CD4-positive, alpha-beta T cell (primary cell): Measurements from ENCODE around the gene GFM1. TPM values are rescaled to one million over a fixed set of nuclear protein-coding genes. Genes with fewer than 3 reads are reported as not detected.

ENCODE experiments used
- ATAC-seq: fragments of 200-7000 bp; cut with Tn5 transposase; one replicate; pipeline ENCODE4 v1.10.0; 2022; ENCODE audit warnings: mild to moderate bottlenecking; ENCODE audit not compliant: poor library complexity
- CTCF ChIA-PET: fragments of 350-600 bp; sonication (Branson Sonifier 250); formaldehyde crosslinking; loops from one replicate; lab custom pipeline; 2021; ENCODE audit warnings: antibody characterized with exemption, inconsistent platforms; lab: Charles Lee
- POLR2A ChIA-PET: fragments of 350-600 bp; sonication (Branson Sonifier 250); formaldehyde crosslinking; loops from one replicate; lab custom pipeline; 2021; ENCODE audit warnings: antibody characterized with exemption, inconsistent platforms; lab: Charles Lee
- DNase-seq, 14 experiments: peaks; one replicate each; pipeline ENCODE4 v3.0.0-alpha.2; 2013 to 2020; ENCODE audit warnings: mixed read lengths in 2 of 14
- H3K27ac ChIP-seq, 2 donors: one replicate each; pipeline versions ENCODE4 v1.5.1 to v1.7.0; 2013; ENCODE audit warnings: low read length in 2 of 2, low read depth in 1 of 2, mild to moderate bottlenecking in 1 of 2
- H3K27me3 ChIP-seq, 2 experiments: 1 replicate in 1 of 2; 2 replicates in 1 of 2; pipeline versions ENCODE4 v1.6.1 to v1.7.0; 2013; ENCODE audit warnings: low read length in 2 of 2, control low read depth in 1 of 2, mild to moderate bottlenecking in 1 of 2, moderate library complexity in 1 of 2; ENCODE audit not compliant: insufficient read depth in 2 of 2, control insufficient read depth in 1 of 2
- H3K36me3 ChIP-seq: one replicate; pipeline ENCODE4 v1.6.1; 2013; ENCODE audit warnings: low read length, control low read depth; ENCODE audit not compliant: insufficient read depth
- H3K4me1 ChIP-seq: one replicate; pipeline ENCODE4 v1.6.1; 2013; ENCODE audit warnings: low read length, control low read depth; ENCODE audit not compliant: insufficient read depth
- H3K4me3 ChIP-seq: one replicate; pipeline ENCODE4 v1.5.1; 2013; ENCODE audit warnings: mild to moderate bottlenecking, low read length, moderate library complexity
- H3K9me3 ChIP-seq, 2 experiments: 1 replicate in 1 of 2; 2 replicates in 1 of 2; pipeline versions ENCODE4 v1.6.1 to v1.7.0; 2013; ENCODE audit warnings: low read length in 2 of 2, mild to moderate bottlenecking in 2 of 2, control low read depth in 1 of 2, moderate library complexity in 1 of 2; ENCODE audit not compliant: control insufficient read depth in 1 of 2, insufficient read depth in 1 of 2
- H3K27ac Mint-ChIP-seq: one replicate; pipeline ENCODE4 v1.8.0; 2020; ENCODE audit warnings: mixed read lengths
- H3K27me3 Mint-ChIP-seq: one replicate; pipeline ENCODE4 v1.8.0; 2021; ENCODE audit warnings: mixed read lengths
- H3K36me3 Mint-ChIP-seq: one replicate; pipeline ENCODE4 v1.8.0; 2021; ENCODE audit warnings: low read depth, mixed read lengths
- H3K4me1 Mint-ChIP-seq: one replicate; pipeline ENCODE4 v1.8.0; 2021; ENCODE audit warnings: low read depth, mixed read lengths
- H3K4me3 Mint-ChIP-seq: one replicate; pipeline ENCODE4 v1.8.0; 2020; ENCODE audit warnings: mild to moderate bottlenecking, mixed read lengths
- H3K9me3 Mint-ChIP-seq: one replicate; pipeline ENCODE4 v1.8.0; 2020; ENCODE audit warnings: mixed read lengths
- CTCF ChIP-seq: fragments of 200-600 bp; IDR thresholded peaks from one replicate; pipeline ENCODE4 v1.8.0; 2022; ENCODE audit warnings: antibody characterized with exemption, mild to moderate bottlenecking
- intact Hi-C, 2 experiments: fragments of 100-400 bp; cut with DNase I in 1 of 2; cut with micrococcal nuclease in 1 of 2; formaldehyde crosslinking; loops; one replicate each; pipeline versions ENCODE4 v1.15.1 to v1.9.0; 2023 to 2025; cut with DNase I, micrococcal nuclease
- total RNA-seq, 174 experiments: library from RNA in 2 of 174; stranded (reverse) in 2 of 174; gene quantifications; one replicate each; pipeline ENCODE4 v1.2.3 and lab custom pipeline; 2021 to 2026

GFM1 gene
- total RNA-seq, 2 experiments from 2014 or later, result 27.5 to 29.4 TPM

- no peaks in the 10 kb centered on the region for H3K9me3 ChIP-seq
- Mint-ChIP-seq H3K4me3 (no peak overlapping the region), H3K9me3 (no peaks in the 10 kb centered on the region), H3K27ac (no peak overlapping the region), H3K4me1 (peaks cover 38% of the 10 kb centered on the region), H3K36me3 (peaks cover 74% of the 10 kb centered on the region), H3K27me3 (no peaks in the 10 kb centered on the region)
- no peak overlapping the region for H3K27ac ChIP-seq
- intact Hi-C loops, result loop anchor here in 1 of 2 experiments (2.0 kb wide), 1 partner anchor 20 kb away; no protein-coding TSS in a partner anchor
- H3K27me3 ChIP-seq, result no peaks in the 10 kb centered on the region
- CTCF ChIA-PET, result interaction anchor here (1.9 kb wide), 1 partner anchor 24 kb away, joined by 7 read pairs; the partner anchor contains the start of gene GFM1
- no peak overlapping the region for H3K4me3 ChIP-seq
- H3K36me3 ChIP-seq, result peaks cover 61% of the 10 kb centered on the region
- peaks cover 19% of the 10 kb centered on the region for H3K4me1 ChIP-seq
- ATAC-seq (no peak), DNase-seq (no peak)
- POLR2A ChIA-PET, result no interaction called here
- no peak for TF ChIP-seq CTCF
These were observed 24.2 kb downstream of the GFM1 start for GRCh38 chr3:158668506-158668905.

GRCh38 chr3:158671821-158672214 is 27.5 kb downstream of the GFM1 start:
- H3K4me3 ChIP-seq, result peak overlapping the region; percentile 74
- Mint-ChIP-seq H3K27ac (peak overlapping the region; percentile 85), H3K9me3 (no peaks in the 10 kb centered on the region), H3K27me3 (no peaks in the 10 kb centered on the region), H3K4me1 (peaks cover 32% of the 10 kb centered on the region), H3K4me3 (peak overlapping the region; percentile 94), H3K36me3 (peaks cover 43% of the 10 kb centered on the region)
- H3K36me3 ChIP-seq, result peaks cover 31% of the 10 kb centered on the region
- H3K9me3 ChIP-seq, result no peaks in the 10 kb centered on the region
- peak overlapping the region; percentile 41 to 49 for H3K27ac ChIP-seq
- ATAC-seq, result no peak
- H3K27me3 ChIP-seq, result no peaks in the 10 kb centered on the region
- no peak for TF ChIP-seq CTCF
- intact Hi-C loops, result loop anchor here in 1 of 2 experiments (10.0 kb wide), 1 partner anchor 1893 kb away; the partner anchor contains the start of gene KPNA4
- peak in 1 of 14 experiments; percentile 17 for DNase-seq
- ChIA-PET CTCF (interaction anchor here (1.0 to 1.9 kb wide), 5 partner anchors 12 to 131 kb away, joined by 3 to 13 read pairs (median 3); partner anchors contain the start of gene GFM1), POLR2A (interaction anchor here (0.7 to 3.0 kb wide), 5 partner anchors 11 to 56 kb away, joined by 3 to 13 read pairs (median 5); partner anchors contain the start of gene GFM1)
- peaks cover 19% of the 10 kb centered on the region for H3K4me1 ChIP-seq

- ATAC-seq (peak; percentile 99), DNase-seq (peak; percentile 60 to 92 (median 74))
- H3K9me3 ChIP-seq, result no peaks in the 10 kb centered on the region
- H3K4me1 ChIP-seq, result peaks cover 19% of the 10 kb centered on the region
- Mint-ChIP-seq H3K9me3 (no peaks in the 10 kb centered on the region), H3K27me3 (no peaks in the 10 kb centered on the region), H3K36me3 (peaks cover 43% of the 10 kb centered on the region), H3K27ac (peak within 1 kb of the TSS; percentile 85), H3K4me1 (peaks cover 32% of the 10 kb centered on the region), H3K4me3 (peak within 1 kb of the TSS; percentile 94)
- TF ChIP-seq CTCF, result peak; percentile 80
- H3K4me3 ChIP-seq, result peak within 1 kb of the TSS; percentile 74
- intact Hi-C loops, result loop anchor here in 1 of 2 experiments (10.0 kb wide), 1 partner anchor 1892 kb away; the partner anchor contains the start of gene KPNA4
- ChIA-PET CTCF (interaction anchor here (1.0 to 1.9 kb wide), 5 partner anchors 13 to 130 kb away, joined by 3 to 13 read pairs (median 3); partner anchors contain the start of gene GFM1), POLR2A (interaction anchor here (0.7 to 3.0 kb wide), 6 partner anchors 11 to 86 kb away, joined by 3 to 13 read pairs (median 4); partner anchors contain the start of gene GFM1)
- H3K27me3 ChIP-seq, result no peaks in the 10 kb centered on the region
- H3K27ac ChIP-seq, result peak within 1 kb of the TSS; percentile 41 to 49
- H3K36me3 ChIP-seq, result peaks cover 25% of the 10 kb centered on the region
These were observed 28.2 kb downstream of the GFM1 start, which contains the start of gene LXN for GRCh38 chr3:158672215-158673176. LXN (minus strand) TSS chr3:158672648; CDS start chr3:158672478, 170 bp downstream.
